Retinal pigment epithelial cell (primary cell): Measurements from ENCODE around the gene HSPA4.
"Not testable (repeated sequence)": the region's sequence is repeated elsewhere in the genome, so short reads cannot be mapped to it uniquely, and the experiment has no call there.

Experiments
- DNase-seq: peaks from one replicate; pipeline ENCODE4 v3.0.0-alpha.2; 2010; ENCODE audit warnings: low read depth
- H3K4me3 ChIP-seq: 2 replicates; pipeline ENCODE4 v1.5.1; 2011; ENCODE audit warnings: mild to moderate bottlenecking, low read length, control low read depth, moderate library complexity
- TF ChIP-seq, protein P1 (sequence below): conservative IDR thresholded peaks from 2 replicates; pipeline ENCODE4 v1.5.1; 2011; ENCODE audit warnings: low read depth, low read length, control low read depth, inconsistent platforms

The HSPA4 gene

DNA sequence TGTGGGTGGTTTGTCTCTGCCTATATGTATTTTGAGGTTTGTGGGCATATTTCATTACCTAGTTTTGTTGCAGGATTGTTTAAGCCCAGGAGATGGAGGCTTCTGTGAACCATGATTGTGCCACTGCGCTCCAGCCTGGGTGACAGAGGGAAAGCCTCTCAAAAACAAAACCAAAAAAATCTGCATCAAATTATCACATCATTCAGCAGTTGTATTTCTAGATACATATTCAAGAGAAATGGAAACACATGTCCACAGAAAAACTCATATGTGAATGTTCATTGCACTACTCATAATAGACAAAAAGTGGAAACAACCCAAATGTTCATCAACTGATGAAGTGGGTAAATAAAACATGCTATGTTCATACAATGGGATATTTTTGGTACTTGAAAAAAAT, 29.9 kb downstream of the HSPA4 start:
- no peak overlapping the region for H3K4me3 ChIP-seq
- TF ChIP-seq, protein P1, sequence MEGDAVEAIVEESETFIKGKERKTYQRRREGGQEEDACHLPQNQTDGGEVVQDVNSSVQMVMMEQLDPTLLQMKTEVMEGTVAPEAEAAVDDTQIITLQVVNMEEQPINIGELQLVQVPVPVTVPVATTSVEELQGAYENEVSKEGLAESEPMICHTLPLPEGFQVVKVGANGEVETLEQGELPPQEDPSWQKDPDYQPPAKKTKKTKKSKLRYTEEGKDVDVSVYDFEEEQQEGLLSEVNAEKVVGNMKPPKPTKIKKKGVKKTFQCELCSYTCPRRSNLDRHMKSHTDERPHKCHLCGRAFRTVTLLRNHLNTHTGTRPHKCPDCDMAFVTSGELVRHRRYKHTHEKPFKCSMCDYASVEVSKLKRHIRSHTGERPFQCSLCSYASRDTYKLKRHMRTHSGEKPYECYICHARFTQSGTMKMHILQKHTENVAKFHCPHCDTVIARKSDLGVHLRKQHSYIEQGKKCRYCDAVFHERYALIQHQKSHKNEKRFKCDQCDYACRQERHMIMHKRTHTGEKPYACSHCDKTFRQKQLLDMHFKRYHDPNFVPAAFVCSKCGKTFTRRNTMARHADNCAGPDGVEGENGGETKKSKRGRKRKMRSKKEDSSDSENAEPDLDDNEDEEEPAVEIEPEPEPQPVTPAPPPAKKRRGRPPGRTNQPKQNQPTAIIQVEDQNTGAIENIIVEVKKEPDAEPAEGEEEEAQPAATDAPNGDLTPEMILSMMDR: no peak
- no peak for DNase-seq

DNA sequence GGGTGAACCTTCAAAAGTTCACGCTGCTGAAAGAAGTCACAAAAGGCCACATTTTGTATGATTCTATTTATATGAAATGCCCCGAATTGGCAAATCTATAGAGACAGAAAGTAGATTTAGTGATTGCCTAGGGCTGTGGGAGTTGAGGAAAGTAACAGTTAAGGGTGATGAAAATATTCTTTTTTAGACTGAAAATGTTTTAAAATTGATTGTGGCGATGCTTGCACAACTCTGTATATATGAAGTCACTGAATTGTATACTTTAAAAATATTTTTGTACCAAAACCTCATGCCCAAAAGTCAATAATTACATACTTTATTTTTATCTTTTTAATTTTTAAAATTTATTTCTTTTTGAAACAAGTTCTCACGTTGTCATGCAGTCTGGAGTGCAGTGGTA, 30.3 kb downstream of the HSPA4 start:
- DNase-seq: no peak
- TF ChIP-seq, protein P1: no peak

GRCh38 chr5:133083901-133084300, 32.1 kb downstream of the HSPA4 start:
- H3K4me3 ChIP-seq: no peak overlapping the region
- no peak for DNase-seq
- TF ChIP-seq, protein P1: no peak

More for the DNA sequence above, 30.3 kb downstream of the HSPA4 start:
- no peak overlapping the region for H3K4me3 ChIP-seq

GRCh38 chr5:133085171-133085570, 33.4 kb downstream of the HSPA4 start:
- H3K4me3 ChIP-seq, DNase-seq: not testable (repeated sequence)

- no peak overlapping the region for H3K4me3 ChIP-seq
- no peak for DNase-seq
- TF ChIP-seq, protein P1: no peak
These were observed 34.6 kb downstream of the HSPA4 start for GRCh38 chr5:133086366-133086875.

DNA sequence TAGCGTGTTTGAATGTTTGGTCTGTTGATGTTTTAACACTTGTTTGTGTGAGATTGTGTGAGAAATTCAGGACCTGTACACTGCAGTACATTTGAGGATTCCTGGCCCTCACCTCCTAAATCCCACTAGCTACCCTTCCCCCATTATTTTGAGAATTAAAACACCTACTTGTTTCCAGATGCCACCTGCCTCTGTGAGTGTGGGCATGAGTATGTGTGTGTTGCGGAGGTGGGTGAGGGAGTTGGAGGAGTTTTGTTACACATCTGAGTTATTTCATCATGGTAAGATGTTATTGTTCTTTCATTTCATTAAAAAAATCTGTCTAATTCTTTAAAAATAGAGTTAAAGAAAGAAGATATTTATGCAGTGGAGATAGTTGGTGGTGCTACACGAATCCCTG, 36.3 kb downstream of the HSPA4 start:
- TF ChIP-seq, protein P1: no peak
- no peak for DNase-seq
- H3K4me3 ChIP-seq: no peak overlapping the region

GRCh38 chr5:133091034-133091433, 39.2 kb downstream of the HSPA4 start:
- TF ChIP-seq, protein P1: no peak
- no peak overlapping the region for H3K4me3 ChIP-seq
- DNase-seq: no peak

- DNase-seq: no peak
- TF ChIP-seq, protein P1: no peak
- no peak overlapping the region for H3K4me3 ChIP-seq
These were observed 54.5 kb downstream of the HSPA4 start for GRCh38 chr5:133106343-133106742.
